ENCODE measurements around the gene ARID2. TPM values are rescaled to one million over a fixed set of nuclear protein-coding genes. Genes with fewer than 3 reads are reported as not detected.

Gene ARID2
- total RNA-seq, 1 donor from 2014 or later: 49.7 TPM

GRCh38 chr12:45760333-45760732 is 30.8 kb downstream of the ARID2 start:
- no peak for TF ChIP-seq CTCF (conservative IDR thresholded peaks at IDR 0.05)
- Mint-ChIP-seq H3K27me3 (no peaks in the 10 kb centered on the region), H3K9me3 (no peaks in the 10 kb centered on the region), H3K4me1 (ENCODE audit: unreplicated experiment) (peaks cover 17% of the 10 kb centered on the region), H3K36me3 (peaks cover 8% of the 10 kb centered on the region), H3K4me3 (no peak overlapping the region), H3K27ac (no peak overlapping the region)
- no peak for DNase-seq (ENCODE audit: extremely low spot score, unreplicated experiment)

DNA sequence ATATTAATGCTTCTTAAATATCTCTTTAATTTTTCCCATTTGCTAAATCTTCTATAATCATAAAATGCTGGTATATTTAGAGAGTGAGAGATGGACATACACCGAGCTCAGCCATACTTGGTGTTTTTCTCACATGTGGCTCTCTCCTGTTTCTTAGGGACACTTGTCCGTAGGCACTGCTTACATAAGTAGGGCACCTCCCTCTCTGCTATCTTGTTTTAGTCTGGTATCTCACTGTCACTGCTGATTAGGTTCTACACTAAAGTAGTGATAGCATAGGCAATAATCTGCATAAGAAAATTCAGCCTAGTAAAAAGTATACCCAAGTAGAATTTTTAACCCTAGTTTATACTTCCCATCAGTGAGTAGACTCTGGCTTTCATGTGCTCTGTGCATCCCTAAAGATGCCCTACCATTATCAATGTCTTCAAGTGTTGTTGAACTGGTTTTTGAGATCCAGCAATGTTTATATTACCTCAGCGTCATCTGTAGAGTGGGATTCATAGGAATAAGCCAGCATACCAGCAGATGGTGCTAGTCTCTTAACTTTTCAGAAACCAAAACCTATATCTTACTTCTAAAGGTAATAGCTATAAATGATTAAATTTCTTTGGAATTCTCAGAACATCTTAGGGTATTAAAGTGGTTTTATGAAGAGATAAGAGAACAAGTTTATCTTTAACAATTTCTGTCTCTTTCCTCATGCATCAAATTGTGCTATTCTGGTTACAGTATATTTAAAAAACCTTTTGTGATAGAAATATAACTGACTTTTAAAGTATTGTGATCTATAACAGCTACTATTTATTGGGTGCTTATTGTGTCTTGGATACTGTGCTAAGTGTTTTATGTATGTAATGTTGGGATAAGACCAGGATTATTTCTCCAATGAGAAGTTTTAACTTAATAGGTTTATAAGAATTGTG is 32.9 kb downstream of the ARID2 start:
- Mint-ChIP-seq H3K4me1 (ENCODE audit: unreplicated experiment) (peaks cover 11% of the 10 kb centered on the region), H3K36me3 (peaks cover 6% of the 10 kb centered on the region), H3K9me3 (no peaks in the 10 kb centered on the region), H3K27me3 (no peaks in the 10 kb centered on the region), H3K27ac (peak overlapping the region; percentile 22), H3K4me3 (no peak overlapping the region)
- peak; percentile 70 for TF ChIP-seq CTCF (conservative IDR thresholded peaks at IDR 0.05)
- DNase-seq (ENCODE audit: extremely low spot score, unreplicated experiment): no peak

- Mint-ChIP-seq H3K36me3 (peaks cover 12% of the 10 kb centered on the region), H3K4me1 (ENCODE audit: unreplicated experiment) (peaks cover 9% of the 10 kb centered on the region), H3K27ac (no peak overlapping the region), H3K4me3 (no peak overlapping the region), H3K9me3 (peaks cover 3% of the 10 kb centered on the region), H3K27me3 (no peaks in the 10 kb centered on the region)
- DNase-seq (ENCODE audit: extremely low spot score, unreplicated experiment): no peak
- TF ChIP-seq CTCF (conservative IDR thresholded peaks at IDR 0.05): no peak
Observed at GRCh38 chr12:45763381-45763780, 33.9 kb downstream of the ARID2 start.

GRCh38 chr12:45768194-45768593 is 38.7 kb downstream of the ARID2 start:
- Mint-ChIP-seq H3K27ac (no peak overlapping the region), H3K4me3 (no peak overlapping the region), H3K27me3 (no peaks in the 10 kb centered on the region), H3K36me3 (peaks cover 21% of the 10 kb centered on the region), H3K9me3 (peaks cover 14% of the 10 kb centered on the region), H3K4me1 (ENCODE audit: unreplicated experiment) (no peaks in the 10 kb centered on the region)
- DNase-seq (ENCODE audit: extremely low spot score, unreplicated experiment): no peak
- TF ChIP-seq CTCF (conservative IDR thresholded peaks at IDR 0.05): no peak

- peaks cover 7% of the 10 kb centered on the region for H3K9me3 Mint-ChIP-seq
- no peak overlapping the region for H3K4me3 Mint-ChIP-seq
- H3K27ac Mint-ChIP-seq: no peak overlapping the region
- TF ChIP-seq CTCF (conservative IDR thresholded peaks at IDR 0.05): no peak
- no peaks in the 10 kb centered on the region for H3K27me3 Mint-ChIP-seq
- H3K36me3 Mint-ChIP-seq: peaks cover 13% of the 10 kb centered on the region
- peaks cover 5% of the 10 kb centered on the region for H3K4me1 Mint-ChIP-seq (ENCODE audit: unreplicated experiment)
- DNase-seq (ENCODE audit: extremely low spot score, unreplicated experiment): no peak
Observed at GRCh38 chr12:45773747-45774146, 44.2 kb downstream of the ARID2 start.
